Endothelial cell of umbilical vein (primary cell): ENCODE data around the gene IDNK. TPM values are rescaled to one million over a fixed set of nuclear protein-coding genes. Genes with fewer than 3 reads are reported as not detected.

ENCODE experiments used
- BruUV-seq: library from RNA; stranded (reverse); fragments of 400-500 nt; replicated peaks from 2 replicates; lab custom pipeline; 2021; lab: Mats Ljungman, UMichigan
- CTCF ChIA-PET: fragments of 300-600, 350-600 bp; sonication (Branson Sonifier 250); formaldehyde crosslinking; loops from one replicate; lab custom pipeline; 2021; ENCODE audit warnings: antibody characterized with exemption, inconsistent platforms; lab: Charles Lee
- POLR2A ChIA-PET: fragments of 300-600, 350-600 bp; sonication (Branson Sonifier 250); formaldehyde crosslinking; loops from one replicate; lab custom pipeline; 2021; ENCODE audit warnings: antibody characterized with exemption, inconsistent platforms; lab: Charles Lee
- DNase-seq: peaks from one replicate; pipeline ENCODE4 v3.0.0-alpha.2; 2011; ENCODE audit warnings: low read depth, low spot score
- FAIRE-seq: peaks from 2 replicates; lab custom pipeline; 2011; peaks lifted over from hg19 to GRCh38; lab: Jason Lieb, UNC
- H2AFZ ChIP-seq: 2 replicates; pipeline ENCODE4 v1.6.0; 2012; ENCODE audit warnings: low read depth, low read length, control low read depth, inconsistent platforms
- H3K27ac ChIP-seq: 2 replicates; pipeline ENCODE4 v1.5.1; 2011; ENCODE audit warnings: low read depth, mild to moderate bottlenecking, control low read depth, low read length, moderate library complexity; ENCODE audit not compliant: insufficient read depth
- H3K27me3 ChIP-seq, 2 experiments: 2 replicates each; pipeline versions ENCODE4 v1.6.0 to v1.6.1; 2011; ENCODE audit warnings: low read length in 2 of 2, mixed read lengths in 1 of 2; ENCODE audit not compliant: control insufficient read depth in 2 of 2, insufficient read depth in 2 of 2
- H3K36me3 ChIP-seq, 2 experiments: 2 replicates in 1 of 2; 3 replicates in 1 of 2; pipeline ENCODE4 v1.5.1; 2011; ENCODE audit warnings: low read length in 2 of 2, mild to moderate bottlenecking in 1 of 2, moderate library complexity in 1 of 2; ENCODE audit not compliant: control insufficient read depth in 2 of 2, insufficient read depth in 2 of 2; ENCODE audit errors: extremely low read depth in 1 of 2
- H3K4me1 ChIP-seq: 3 replicates; pipeline ENCODE4 v1.5.1; 2011; ENCODE audit warnings: mild to moderate bottlenecking, low read length; ENCODE audit not compliant: control insufficient read depth, insufficient read depth; ENCODE audit errors: extremely low read depth
- H3K4me2 ChIP-seq: 2 replicates; pipeline ENCODE4 v1.6.1; 2011; ENCODE audit warnings: low read length, control low read depth, mixed read lengths; ENCODE audit not compliant: insufficient read depth
- H3K4me3 ChIP-seq, 3 experiments: fragments of 200-600 bp in 1 of 3; sonication (generic), shearing (Covaris generic) in 1 of 3; replicated peaks in 1 of 3; 2 replicates each; pipeline ENCODE4 v1.5.1; 2011 to 2016; ENCODE audit warnings: control low read depth in 3 of 3, low read length in 3 of 3, mild to moderate bottlenecking in 2 of 3, inconsistent platforms in 1 of 3, low read depth in 1 of 3, moderate library complexity in 1 of 3; ENCODE audit not compliant: insufficient read depth in 1 of 3
- H3K79me2 ChIP-seq: 2 replicates; pipeline ENCODE4 v1.6.0; 2012; ENCODE audit warnings: low read length, inconsistent platforms; ENCODE audit not compliant: control insufficient read depth, insufficient read depth
- H3K9ac ChIP-seq: replicated peaks from 2 replicates; pipeline ENCODE3; 2011; ENCODE audit warnings: low read length, control low read depth; ENCODE audit not compliant: insufficient read depth; ENCODE audit errors: extremely low read depth
- H3K9me1 ChIP-seq: replicated peaks from 3 replicates; pipeline ENCODE4 v1.6.0; 2011; ENCODE audit warnings: mild to moderate bottlenecking, low read length; ENCODE audit not compliant: control insufficient read depth, insufficient read depth; ENCODE audit errors: extremely low read depth
- H3K9me3 ChIP-seq: replicated peaks from 2 replicates; pipeline ENCODE4 v1.5.1; 2012; ENCODE audit warnings: low read length, inconsistent platforms; ENCODE audit not compliant: control insufficient read depth, insufficient read depth
- H4K20me1 ChIP-seq: replicated peaks from 2 replicates; pipeline ENCODE3; 2011; ENCODE audit warnings: mild to moderate bottlenecking, low read length; ENCODE audit not compliant: control insufficient read depth, insufficient read depth; ENCODE audit errors: extremely low read depth
- EZH2 ChIP-seq: IDR thresholded peaks from 2 replicates; pipeline ENCODE4 v1.6.1; 2012; ENCODE audit warnings: borderline replicate concordance, low read depth, mild to moderate bottlenecking, moderate library complexity, low read length, inconsistent platforms; ENCODE audit not compliant: severe bottlenecking
- MYC ChIP-seq: IDR thresholded peaks from one replicate; pipeline ENCODE4 v1.6.1; 2011; ENCODE audit warnings: mild to moderate bottlenecking, low read depth, low read length
- dilution Hi-C: fragments of 300-500 bp; cut with MboI; formaldehyde crosslinking; loops from one replicate; pipeline ENCODE4 v1.15.0; 2019; ENCODE audit warnings: low sequenced_read_pairs; ENCODE audit not compliant: extremely low pct_ligation_motif_present
- intact Hi-C: fragments of 100-400 bp; cut with micrococcal nuclease; formaldehyde crosslinking; loops from one replicate; pipeline ENCODE4 v1.10.0; 2022
- polyA plus RNA-seq, 4 experiments: library from polyadenylated mRNA; depleted of rRNA in 3 of 4; stranded (reverse) in 3 of 4; unstranded in 1 of 4; fragments of >200 nt; gene quantifications; 2 replicates each; pipeline versions ENCODE4 v1.2.1 to v1.2.3, GENCODE V29; 2011 to 2012; ENCODE audit warnings: missing spikeins in 1 of 4
- total RNA-seq: library from RNA; stranded (reverse); gene quantifications from 2 replicates; pipeline ENCODE4 v1.2.3, GENCODE V29; 2021
- TF ChIP-seq, protein P1 (sequence below), 2 donors: IDR thresholded peaks; 1 replicate in 1 of 2; 2 replicates in 1 of 2; pipeline ENCODE4 v1.5.1; 2011; ENCODE audit warnings: low read length in 2 of 2, mild to moderate bottlenecking in 2 of 2, moderate library complexity in 2 of 2, control low read depth in 1 of 2, inconsistent platforms in 1 of 2, low read depth in 1 of 2; ENCODE audit not compliant: insufficient read depth in 1 of 2; ENCODE audit errors: extremely low read depth in 1 of 2

Gene IDNK
- total and polyA plus RNA-seq, 2 donors (not counting 3 experiments of a cell fraction or from before 2014, with no cell fraction given) = 2.7 to 4.5 TPM

GRCh38 chr9:83617299-83617698 is 5.6 kb upstream of the IDNK start:
- FAIRE-seq = no peak
- no peak for TF ChIP-seq EZH2
- intact Hi-C loops (no loop called here), dilution Hi-C loops (no loop called here)
- no TSS peak for BruUV-seq
- Histone ChIP-seq H3K79me2 (no peaks in the 10 kb centered on the region), H3K9me1 (no peaks in the 10 kb centered on the region), H3K9me3 (no peaks in the 10 kb centered on the region), H3K4me2 (no peak overlapping the region), H3K36me3 (no peaks in the 10 kb centered on the region), H4K20me1 (no peaks in the 10 kb centered on the region), H3K4me1 (peaks cover 2% of the 10 kb centered on the region), H3K9ac (no peak overlapping the region), H3K4me3 (no peak overlapping the region), H3K27me3 (peaks cover 1 to 3% of the 10 kb centered on the region in 2 experiments), H2AFZ (no peak overlapping the region), H3K27ac (no peak overlapping the region)
- CTCF ChIA-PET = interaction anchor here (1.2 kb wide), 1 partner anchor 282 kb away, joined by 3 read pairs; no protein-coding TSS in a partner anchor
- POLR2A ChIA-PET = no interaction called here
- DNase-seq = no peak

- Histone ChIP-seq H3K36me3 (no peaks in the 10 kb centered on the region), H4K20me1 (no peaks in the 10 kb centered on the region), H3K9me3 (no peaks in the 10 kb centered on the region), H2AFZ (peak overlapping the region; percentile 71), H3K9ac (no peak overlapping the region), H3K4me3 (no peak overlapping the region), H3K27me3 (peaks cover 1 to 3% of the 10 kb centered on the region in 2 experiments), H3K79me2 (no peaks in the 10 kb centered on the region), H3K9me1 (no peaks in the 10 kb centered on the region), H3K27ac (no peak overlapping the region), H3K4me2 (peak overlapping the region; percentile 46), H3K4me1 (peaks cover 10% of the 10 kb centered on the region)
- peak; percentile 84 for FAIRE-seq
- dilution Hi-C loops = no loop called here
- CTCF ChIA-PET = interaction anchor here (0.5 to 3.8 kb wide), 48 partner anchors 9 to 694 kb away, joined by 3 to 101 read pairs (median 4); partner anchors contain the start of genes KIF27 and UBQLN1
- POLR2A ChIA-PET = interaction anchor here (0.7 kb wide), 1 partner anchor 227 kb away, joined by 3 read pairs; no protein-coding TSS in a partner anchor
- DNase-seq = peak; percentile 65
- no peak for TF ChIP-seq MYC
- TF ChIP-seq, protein P1, sequence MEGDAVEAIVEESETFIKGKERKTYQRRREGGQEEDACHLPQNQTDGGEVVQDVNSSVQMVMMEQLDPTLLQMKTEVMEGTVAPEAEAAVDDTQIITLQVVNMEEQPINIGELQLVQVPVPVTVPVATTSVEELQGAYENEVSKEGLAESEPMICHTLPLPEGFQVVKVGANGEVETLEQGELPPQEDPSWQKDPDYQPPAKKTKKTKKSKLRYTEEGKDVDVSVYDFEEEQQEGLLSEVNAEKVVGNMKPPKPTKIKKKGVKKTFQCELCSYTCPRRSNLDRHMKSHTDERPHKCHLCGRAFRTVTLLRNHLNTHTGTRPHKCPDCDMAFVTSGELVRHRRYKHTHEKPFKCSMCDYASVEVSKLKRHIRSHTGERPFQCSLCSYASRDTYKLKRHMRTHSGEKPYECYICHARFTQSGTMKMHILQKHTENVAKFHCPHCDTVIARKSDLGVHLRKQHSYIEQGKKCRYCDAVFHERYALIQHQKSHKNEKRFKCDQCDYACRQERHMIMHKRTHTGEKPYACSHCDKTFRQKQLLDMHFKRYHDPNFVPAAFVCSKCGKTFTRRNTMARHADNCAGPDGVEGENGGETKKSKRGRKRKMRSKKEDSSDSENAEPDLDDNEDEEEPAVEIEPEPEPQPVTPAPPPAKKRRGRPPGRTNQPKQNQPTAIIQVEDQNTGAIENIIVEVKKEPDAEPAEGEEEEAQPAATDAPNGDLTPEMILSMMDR (IDR thresholded peaks at IDR 0.05; ENCODE audit: extremely low read depth in 1 of 2, insufficient read depth in 1 of 2, low read depth in 1 of 2, low read length in 2 of 2) = peak; percentile 69 to 82
- no TSS peak for BruUV-seq
- intact Hi-C loops = loop anchor here (1.0 to 5.0 kb wide), 5 partner anchors 93 to 641 kb away; partner anchors contain the start of gene GKAP1
Measured at GRCh38 chr9:83620841-83621636, 1.9 kb upstream of the IDNK start.
